PC-9 (cell line): ENCODE results near the gene CEMIP2. TPM values are rescaled to one million over a fixed set of nuclear protein-coding genes. Genes with fewer than 3 reads are reported as not detected.
A peak's percentile ranks its signal among the peaks of the same experiment; 100 is the strongest.

ENCODE experiments used
- BruUV-seq: library from RNA; stranded (reverse); fragments of 400-500 nt; replicated peaks from 2 replicates; lab custom pipeline; 2021; lab: Mats Ljungman, UMichigan
- CTCF ChIA-PET: fragments of 300-600 bp; sonication (Branson Sonifier 250); formaldehyde crosslinking; loops from one replicate; lab custom pipeline; 2022; ENCODE audit warnings: antibody characterized with exemption; lab: Charles Lee
- POLR2A ChIA-PET: fragments of 300-600 bp; sonication (Branson Sonifier 250); formaldehyde crosslinking; loops from one replicate; lab custom pipeline; 2022; ENCODE audit warnings: antibody characterized with exemption; ENCODE audit not compliant: unreplicated experiment; lab: Charles Lee
- DNase-seq, 2 experiments: peaks; one replicate each; pipeline versions ENCODE4 v3.0.0 to v3.0.0-alpha.2; 2015 to 2022; ENCODE audit warnings: mixed read lengths in 1 of 2
- H2AFZ ChIP-seq: fragments of 200-600 bp; sonication (generic); 2 replicates; pipeline ENCODE4 v1.8.1; 2017; ENCODE audit warnings: antibody characterized with exemption
- H3F3A ChIP-seq: fragments of 200-600 bp; sonication (generic); 2 replicates; pipeline ENCODE4 v1.8.1; 2017; ENCODE audit warnings: antibody characterized with exemption, mild to moderate bottlenecking, low read depth; ENCODE audit not compliant: insufficient read depth
- H3K27ac ChIP-seq: fragments of 200-600 bp; sonication (generic); 2 replicates; pipeline ENCODE4 v1.6.1; 2016; ENCODE audit warnings: mixed run types
- H3K27me3 ChIP-seq: fragments of 200-600 bp; sonication (generic); 2 replicates; pipeline ENCODE4 v1.6.1; 2016; ENCODE audit warnings: low read depth, mixed run types; ENCODE audit not compliant: insufficient read depth
- H3K36me3 ChIP-seq: fragments of 200-600 bp; sonication (generic); 2 replicates; pipeline ENCODE4 v1.6.1; 2016; ENCODE audit warnings: low read depth, mixed run types
- H3K4me1 ChIP-seq: fragments of 200-600 bp; sonication (generic); replicated peaks from 2 replicates; pipeline ENCODE4 v1.6.1; 2016; ENCODE audit warnings: mixed run types; ENCODE audit not compliant: insufficient read depth
- H3K4me2 ChIP-seq: fragments of 200-600 bp; sonication (generic); 2 replicates; pipeline ENCODE4 v1.6.1; 2017; ENCODE audit warnings: mixed run types
- H3K4me3 ChIP-seq: fragments of 200-600 bp; sonication (generic); 2 replicates; pipeline ENCODE4 v1.6.1; 2016; ENCODE audit warnings: mixed run types
- H3K79me2 ChIP-seq: fragments of 200-600 bp; sonication (generic); 2 replicates; pipeline ENCODE4 v1.6.1; 2017; ENCODE audit warnings: low read depth, mixed run types
- H3K9me2 ChIP-seq: fragments of 200-600 bp; sonication (generic); 2 replicates; pipeline ENCODE4 v1.8.1; 2017; ENCODE audit warnings: mild to moderate bottlenecking; ENCODE audit not compliant: insufficient read depth
- H3K9me3 ChIP-seq: fragments of 200-600 bp; sonication (generic); 2 replicates; pipeline ENCODE4 v1.8.1; 2016; ENCODE audit warnings: low read depth; ENCODE audit not compliant: insufficient read depth
- H4K20me1 ChIP-seq: fragments of 200-600 bp; sonication (generic); 2 replicates; pipeline ENCODE4 v1.8.1; 2017; ENCODE audit not compliant: insufficient read depth
- CTCF ChIP-seq: fragments of 200-600 bp; sonication (generic); conservative IDR thresholded peaks from 2 replicates; pipeline ENCODE4 v1.6.1; 2017; ENCODE audit warnings: mixed run types, antibody characterized with exemption, mild to moderate bottlenecking, moderate library complexity
- EZH2 ChIP-seq: fragments of 200-600 bp; sonication (generic); IDR thresholded peaks from 2 replicates; pipeline ENCODE4 v1.8.0; 2017; ENCODE audit warnings: antibody characterized with exemption, low read depth
- intact Hi-C: fragments of 100-400 bp; cut with micrococcal nuclease; formaldehyde crosslinking; loops from one replicate; pipeline ENCODE4 v1.10.0; 2022; ENCODE audit not compliant: unreplicated experiment
- total RNA-seq: library from RNA; stranded (reverse); gene quantifications from 2 replicates; pipeline ENCODE4 v1.2.3, GENCODE V29; 2021

The CEMIP2 gene
- total RNA-seq, 1 experiment from 2014 or later = 77.0 TPM

- Histone ChIP-seq H3K4me2 (peak overlapping the region; percentile 3; the same call in 1 of the 2 replicates), H3F3A (no peaks in the 10 kb centered on the region), H3K9me2 (no peaks in the 10 kb centered on the region), H3K9me3 (0 out of 2 replicates have a peak, but pooled peaks cover 7% of the 10 kb centered on the region), H4K20me1 (no peaks in the 10 kb centered on the region), H3K4me1 (peaks cover 8% of the 10 kb centered on the region; the same call in 1 of the 2 replicates), H3K27me3 (no peaks in the 10 kb centered on the region), H3K36me3 (no peaks in the 10 kb centered on the region), H2AFZ (peak overlapping the region; percentile 19; the same call in 1 of the 2 replicates), H3K79me2 (no peaks in the 10 kb centered on the region), H3K4me3 (no peak overlapping the region), H3K27ac (no peak overlapping the region)
- DNase-seq = peak; percentile 32 to 45
- ChIA-PET POLR2A (interaction anchor here (0.5 to 0.9 kb wide), 5 partner anchors 14 to 257 kb away, joined by 4 to 6 read pairs (median 4); no protein-coding TSS in a partner anchor), CTCF (interaction anchor here (0.6 to 0.7 kb wide), 2 partner anchors 43 to 750 kb away, joined by 3 to 4 read pairs; no protein-coding TSS in a partner anchor)
- TF ChIP-seq EZH2 (no peak), CTCF (no peak)
- BruUV-seq = no TSS peak
- intact Hi-C loops = loop anchor here (5.0 kb wide), 1 partner anchor 45 kb away; no protein-coding TSS in a partner anchor
These were observed 121.2 kb downstream of the CEMIP2 start for GRCh38 chr9:71647094-71647591.

GRCh38 chr9:71646131-71646530 is 122.2 kb downstream of the CEMIP2 start:
- CTCF ChIA-PET = interaction anchor here (0.6 kb wide), 1 partner anchor 45 kb away, joined by 3 read pairs; no protein-coding TSS in a partner anchor
- H4K20me1 ChIP-seq = no peaks in the 10 kb centered on the region
- no peaks in the 10 kb centered on the region for H3K27me3 ChIP-seq
- POLR2A ChIA-PET = no interaction called here
- no peak for DNase-seq
- no TSS peak for BruUV-seq
- TF ChIP-seq CTCF (no peak), EZH2 (no peak)
- H2AFZ ChIP-seq = no peak overlapping the region
- H3K9me2 ChIP-seq = no peaks in the 10 kb centered on the region
- H3K79me2 ChIP-seq = no peaks in the 10 kb centered on the region
- no peaks in the 10 kb centered on the region for H3F3A ChIP-seq
- intact Hi-C loops = loop anchor here (5.0 kb wide), 1 partner anchor 46 kb away; no protein-coding TSS in a partner anchor
- H3K36me3 ChIP-seq = no peaks in the 10 kb centered on the region
- H3K27ac ChIP-seq = no peak overlapping the region
- H3K9me3 ChIP-seq = 0 out of 2 replicates have a peak, but pooled peaks cover 7% of the 10 kb centered on the region
- peaks cover 8% of the 10 kb centered on the region; the same call in 1 of the 2 replicates for H3K4me1 ChIP-seq
- H3K4me2 ChIP-seq = no peak overlapping the region
- no peak overlapping the region for H3K4me3 ChIP-seq

- H3K4me2 ChIP-seq = no peak overlapping the region
- H3K27me3 ChIP-seq = no peaks in the 10 kb centered on the region
- no peaks in the 10 kb centered on the region for H3K36me3 ChIP-seq
- no peak overlapping the region for H3K27ac ChIP-seq
- no peak overlapping the region for H3K4me3 ChIP-seq
- no peaks in the 10 kb centered on the region for H3K9me2 ChIP-seq
- no peak for DNase-seq
- TF ChIP-seq EZH2 (no peak), CTCF (no peak)
- peaks cover 8% of the 10 kb centered on the region; the same call in 1 of the 2 replicates for H3K4me1 ChIP-seq
- BruUV-seq = no TSS peak
- ChIA-PET POLR2A (no interaction called here), CTCF (no interaction called here)
- H4K20me1 ChIP-seq = no peaks in the 10 kb centered on the region
- H3K9me3 ChIP-seq = 0 out of 2 replicates have a peak, but pooled peaks cover 7% of the 10 kb centered on the region
- H2AFZ ChIP-seq = no peak overlapping the region
- intact Hi-C loops = loop anchor here (5.0 kb wide), 1 partner anchor 47 kb away; no protein-coding TSS in a partner anchor
- no peaks in the 10 kb centered on the region for H3F3A ChIP-seq
- H3K79me2 ChIP-seq = no peaks in the 10 kb centered on the region
These were observed 123.4 kb downstream of the CEMIP2 start for GRCh38 chr9:71644819-71645362.
